Upper lobe of left lung (tissue), 4 donors: ENCODE data around the gene EPB41L3.

ENCODE experiments used
- EP300 ChIP-seq, 4 donors: sonication (generic); formaldehyde crosslinking; IDR thresholded peaks; one replicate each; pipeline ENCODE4 v1.5.1; 2017; ENCODE audit warnings: antibody characterized with exemption in 4 of 4, control low read depth in 2 of 4
- POLR2A ChIP-seq, 4 donors: fragments of 450-650 bp; IDR thresholded peaks; one replicate each; pipeline ENCODE4 v1.5.1; 2016 to 2017; ENCODE audit warnings: antibody characterized with exemption in 4 of 4, mild to moderate bottlenecking in 2 of 4
- POLR2AphosphoS5 ChIP-seq, 2 donors: sonication (generic); formaldehyde crosslinking; IDR thresholded peaks; one replicate each; pipeline ENCODE4 v1.5.1; 2017; ENCODE audit warnings: antibody characterized with exemption in 2 of 2
- TF ChIP-seq, protein P1 (sequence below), 6 experiments: fragments of 450-650 bp in 4 of 6; fragments of 200-600 bp in 2 of 6; sonication (generic) in 2 of 6; IDR thresholded peaks; one replicate each; pipeline ENCODE4 v1.5.1; 2016 to 2019; ENCODE audit warnings: antibody characterized with exemption in 6 of 6

DNA sequence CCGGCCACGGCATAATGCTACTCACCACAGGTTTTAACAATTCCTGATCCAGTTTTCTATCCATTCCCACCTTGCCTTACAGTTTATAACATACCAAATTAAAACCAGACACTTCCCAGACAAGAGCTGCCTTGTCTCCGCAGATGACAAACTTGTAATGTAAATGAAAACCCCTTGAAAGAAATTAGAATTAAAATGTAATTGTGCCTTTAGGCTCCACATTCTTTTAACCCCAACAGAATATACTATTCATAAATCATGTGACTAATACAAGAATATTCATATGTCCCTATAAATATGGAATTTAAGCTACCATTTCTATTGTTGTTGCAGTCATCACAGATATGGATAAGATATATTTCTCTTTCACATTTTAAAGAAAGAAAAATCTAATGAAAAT, 178.4 kb downstream of the EPB41L3 start:
- TF ChIP-seq, protein P1, sequence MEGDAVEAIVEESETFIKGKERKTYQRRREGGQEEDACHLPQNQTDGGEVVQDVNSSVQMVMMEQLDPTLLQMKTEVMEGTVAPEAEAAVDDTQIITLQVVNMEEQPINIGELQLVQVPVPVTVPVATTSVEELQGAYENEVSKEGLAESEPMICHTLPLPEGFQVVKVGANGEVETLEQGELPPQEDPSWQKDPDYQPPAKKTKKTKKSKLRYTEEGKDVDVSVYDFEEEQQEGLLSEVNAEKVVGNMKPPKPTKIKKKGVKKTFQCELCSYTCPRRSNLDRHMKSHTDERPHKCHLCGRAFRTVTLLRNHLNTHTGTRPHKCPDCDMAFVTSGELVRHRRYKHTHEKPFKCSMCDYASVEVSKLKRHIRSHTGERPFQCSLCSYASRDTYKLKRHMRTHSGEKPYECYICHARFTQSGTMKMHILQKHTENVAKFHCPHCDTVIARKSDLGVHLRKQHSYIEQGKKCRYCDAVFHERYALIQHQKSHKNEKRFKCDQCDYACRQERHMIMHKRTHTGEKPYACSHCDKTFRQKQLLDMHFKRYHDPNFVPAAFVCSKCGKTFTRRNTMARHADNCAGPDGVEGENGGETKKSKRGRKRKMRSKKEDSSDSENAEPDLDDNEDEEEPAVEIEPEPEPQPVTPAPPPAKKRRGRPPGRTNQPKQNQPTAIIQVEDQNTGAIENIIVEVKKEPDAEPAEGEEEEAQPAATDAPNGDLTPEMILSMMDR (IDR thresholded peaks at IDR 0.05) = no peak
- no peak for TF ChIP-seq POLR2A (IDR thresholded peaks at IDR 0.05)
- TF ChIP-seq EP300 (IDR thresholded peaks at IDR 0.05) = no peak
- TF ChIP-seq POLR2AphosphoS5 (IDR thresholded peaks at IDR 0.05) = no peak
